NCI-H524 (cell line): ENCODE data around the gene GABRP.
"Not testable (repeated sequence)": the region's sequence is repeated elsewhere in the genome, so short reads cannot be mapped to it uniquely, and the experiment has no call there.

Source experiments
- DNase-seq, 2 experiments: peaks; one replicate each; lab custom pipeline; 2025; lab: John Stamatoyannopoulos, UW

The GABRP gene

DNA sequence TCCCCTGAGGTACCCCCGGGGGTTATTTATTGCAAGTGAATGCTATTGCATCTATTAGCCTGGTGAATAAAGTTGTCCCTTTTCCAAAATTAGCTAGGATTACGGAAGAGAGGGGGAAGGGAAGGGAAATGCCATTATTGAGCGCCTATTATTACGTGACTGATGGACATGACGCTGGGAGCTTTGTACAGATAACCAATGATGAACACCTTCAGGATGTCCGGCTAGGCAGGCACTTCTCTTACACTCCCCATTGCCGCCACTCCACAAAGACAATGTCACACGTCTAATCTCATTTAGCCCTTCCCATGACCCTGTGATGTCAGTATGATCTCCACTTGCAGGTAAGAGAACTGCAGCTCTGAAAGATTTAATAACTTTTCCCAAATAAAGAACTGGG is 9.4 kb downstream of the GABRP start:
- no peak for DNase-seq

DNA sequence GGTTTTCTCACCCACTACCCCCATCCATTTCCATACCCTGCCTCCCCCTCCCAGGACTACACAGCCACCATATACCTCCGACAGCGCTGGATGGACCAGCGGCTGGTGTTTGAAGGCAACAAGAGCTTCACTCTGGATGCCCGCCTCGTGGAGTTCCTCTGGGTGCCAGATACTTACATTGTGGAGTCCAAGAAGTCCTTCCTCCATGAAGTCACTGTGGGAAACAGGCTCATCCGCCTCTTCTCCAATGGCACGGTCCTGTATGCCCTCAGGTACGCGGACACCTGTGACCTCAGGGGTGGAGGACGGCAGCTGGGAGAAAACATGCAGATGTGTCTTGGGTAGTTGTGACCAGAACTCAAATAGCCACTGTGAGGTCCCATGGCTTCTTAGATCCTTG is 11.6 kb downstream of the GABRP start:
- DNase-seq = no peak

DNA sequence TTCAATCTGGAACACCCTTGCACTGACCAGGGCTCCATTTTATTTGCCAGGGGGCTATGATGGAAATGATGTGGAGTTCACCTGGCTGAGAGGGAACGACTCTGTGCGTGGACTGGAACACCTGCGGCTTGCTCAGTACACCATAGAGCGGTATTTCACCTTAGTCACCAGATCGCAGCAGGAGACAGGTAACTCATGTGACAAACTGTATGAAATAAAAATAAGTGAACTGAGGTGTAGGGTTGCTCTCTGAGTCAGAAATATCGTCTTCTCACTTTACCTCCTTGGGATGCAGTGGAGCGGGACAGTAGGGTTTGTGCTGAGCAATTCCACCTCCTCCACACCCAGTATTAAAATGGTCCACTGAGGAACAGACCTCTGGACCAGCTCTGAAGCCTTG is 22.1 kb downstream of the GABRP start:
- no peak for DNase-seq

DNA sequence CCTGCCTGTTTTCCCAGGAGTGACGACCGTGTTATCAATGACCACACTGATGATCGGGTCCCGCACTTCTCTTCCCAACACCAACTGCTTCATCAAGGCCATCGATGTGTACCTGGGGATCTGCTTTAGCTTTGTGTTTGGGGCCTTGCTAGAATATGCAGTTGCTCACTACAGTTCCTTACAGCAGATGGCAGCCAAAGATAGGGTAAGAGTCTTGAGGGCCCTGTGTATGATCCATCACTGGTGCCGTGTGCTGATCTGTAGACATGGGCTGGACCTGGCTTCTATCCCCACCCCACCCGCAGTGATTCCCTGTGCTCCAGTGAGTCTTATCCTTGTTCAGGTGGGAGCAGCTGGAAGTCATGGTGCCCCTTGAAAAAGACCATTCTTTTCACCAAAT is 26.0 kb downstream of the GABRP start:
- DNase-seq = peak; percentile 65 to 74

DNA sequence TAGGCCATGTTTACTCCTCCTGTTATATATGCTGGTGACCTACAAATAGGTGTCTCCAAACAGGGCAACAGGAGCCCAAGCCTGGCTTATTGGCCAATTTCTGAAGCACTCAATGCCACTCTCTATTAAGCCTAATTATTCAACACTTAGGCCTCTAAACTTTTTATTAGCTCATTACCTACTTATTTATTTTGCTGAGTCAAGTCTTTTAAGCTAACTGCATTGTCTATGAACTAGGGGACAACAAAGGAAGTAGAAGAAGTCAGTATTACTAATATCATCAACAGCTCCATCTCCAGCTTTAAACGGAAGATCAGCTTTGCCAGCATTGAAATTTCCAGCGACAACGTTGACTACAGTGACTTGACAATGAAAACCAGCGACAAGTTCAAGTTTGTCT is 28.2 kb downstream of the GABRP start:
- DNase-seq = no peak

DNA sequence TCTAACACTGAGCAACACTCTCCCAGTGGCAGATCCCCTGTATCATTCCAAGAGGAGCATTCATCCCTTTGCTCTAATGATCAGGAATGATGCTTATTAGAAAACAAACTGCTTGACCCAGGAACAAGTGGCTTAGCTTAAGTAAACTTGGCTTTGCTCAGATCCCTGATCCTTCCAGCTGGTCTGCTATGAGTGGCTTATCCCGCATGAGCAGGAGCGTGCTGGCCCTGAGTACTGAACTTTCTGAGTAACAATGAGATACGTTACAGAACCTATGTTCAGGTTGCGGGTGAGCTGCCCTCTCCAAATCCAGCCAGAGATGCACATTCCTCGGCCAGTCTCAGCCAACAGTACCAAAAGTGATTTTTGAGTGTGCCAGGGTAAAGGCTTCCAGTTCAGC is 29.7 kb downstream of the GABRP start:
- peak; percentile 32 to 77 for DNase-seq

DNA sequence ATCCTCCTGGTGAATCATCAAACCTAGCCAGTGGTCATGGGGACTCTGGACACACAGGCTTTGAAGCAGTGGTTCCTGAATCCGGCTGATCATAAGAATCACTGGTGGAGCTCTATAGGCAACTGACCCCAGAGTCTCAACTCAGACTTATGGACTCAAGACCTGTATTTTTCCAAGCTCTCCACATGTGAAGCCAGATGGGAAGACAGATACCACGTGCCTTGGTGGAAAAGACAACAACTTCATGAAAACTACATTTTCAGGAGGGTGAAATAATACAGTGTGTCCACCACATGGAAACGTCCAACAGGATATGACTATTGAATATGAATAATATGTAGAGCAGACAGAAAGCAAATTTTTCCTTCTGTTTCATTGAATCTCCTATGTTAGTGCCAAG is 33.7 kb downstream of the GABRP start:
- no peak for DNase-seq

DNA sequence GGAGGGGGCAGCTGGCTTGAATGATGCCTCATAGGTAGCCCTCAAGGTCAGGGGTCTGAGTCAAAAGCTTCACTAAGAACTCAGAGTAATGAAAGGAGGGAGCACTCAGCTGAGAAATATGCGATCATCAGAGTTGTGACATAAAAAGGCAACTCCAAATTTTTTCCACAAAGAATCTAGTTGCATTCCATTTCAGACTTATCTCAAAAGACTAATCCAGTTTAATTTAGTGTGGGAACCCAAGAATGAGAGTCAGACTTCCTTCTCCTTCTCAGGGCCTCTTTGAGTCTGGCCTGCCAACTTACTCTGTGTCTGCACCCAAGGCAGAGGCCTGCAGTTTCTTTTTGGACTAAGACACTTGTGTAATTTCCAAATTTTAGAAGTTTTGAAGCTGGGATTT is 34.7 kb downstream of the GABRP start:
- no peak for DNase-seq

DNA sequence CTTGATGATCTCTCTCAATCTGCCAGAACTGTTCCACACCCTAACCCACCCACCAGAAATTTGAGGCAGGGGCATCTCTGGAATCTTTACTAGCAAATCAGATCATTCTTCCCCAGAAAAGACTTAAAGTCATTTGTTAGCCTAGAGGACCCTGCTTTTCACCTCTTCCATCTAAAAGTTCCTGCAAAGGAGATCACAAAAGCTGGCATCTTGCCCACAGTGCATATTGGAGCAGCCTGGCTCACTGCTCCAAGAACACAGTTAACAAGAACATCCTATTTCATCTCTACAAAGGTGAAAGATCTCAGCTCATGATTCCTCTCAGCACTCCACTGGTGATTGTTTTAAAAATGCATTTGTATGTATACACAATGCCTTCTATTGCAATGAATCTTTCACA is 36.3 kb downstream of the GABRP start:
- peak in 1 of 2 experiments; percentile 23 for DNase-seq

DNA sequence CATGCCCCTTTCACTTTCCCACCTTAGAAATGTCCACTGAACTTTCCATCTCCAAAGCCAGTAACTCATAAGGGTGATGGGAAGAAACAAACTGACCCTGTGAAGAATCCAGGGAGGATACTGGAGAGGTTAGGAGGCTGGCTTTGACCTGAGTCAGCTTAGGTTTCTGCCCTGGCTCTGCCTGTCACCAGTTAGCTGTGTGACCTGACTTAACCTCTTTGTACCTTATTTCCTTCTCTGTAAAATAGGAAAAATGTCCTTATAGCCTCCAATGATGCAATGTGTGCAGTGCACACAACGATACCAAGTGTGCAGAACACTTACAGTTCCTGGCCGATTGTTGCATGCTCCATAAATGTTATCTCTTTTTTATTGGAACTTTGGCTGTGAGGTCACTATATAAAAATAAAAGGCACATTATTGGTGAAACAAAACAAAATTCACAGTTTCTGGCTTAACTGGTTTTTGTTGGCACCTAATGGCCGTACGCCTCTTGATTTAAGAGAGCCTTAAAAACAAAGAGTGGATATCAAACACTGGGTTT is 37.8 kb downstream of the GABRP start:
- no peak for DNase-seq

DNA sequence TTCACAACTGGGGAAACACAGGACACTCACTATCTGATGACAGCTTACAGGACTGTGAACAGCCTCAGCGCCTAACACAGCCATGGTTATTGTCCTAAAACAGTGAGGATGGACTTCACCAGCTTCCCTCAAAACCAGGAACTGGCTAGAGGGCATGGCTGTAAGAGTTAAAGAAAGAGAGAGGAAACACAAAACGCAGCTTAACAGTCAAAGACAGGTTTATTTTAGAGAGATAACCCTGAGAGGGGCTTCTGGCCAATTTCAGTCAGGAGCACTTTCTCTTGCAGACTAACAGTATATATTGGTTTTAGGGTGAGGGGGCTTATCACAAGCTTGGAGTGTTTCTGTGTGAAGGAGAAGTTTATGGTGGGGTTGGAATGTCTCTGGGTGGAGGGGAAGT is 42.6 kb downstream of the GABRP start:
- DNase-seq = no peak

DNA sequence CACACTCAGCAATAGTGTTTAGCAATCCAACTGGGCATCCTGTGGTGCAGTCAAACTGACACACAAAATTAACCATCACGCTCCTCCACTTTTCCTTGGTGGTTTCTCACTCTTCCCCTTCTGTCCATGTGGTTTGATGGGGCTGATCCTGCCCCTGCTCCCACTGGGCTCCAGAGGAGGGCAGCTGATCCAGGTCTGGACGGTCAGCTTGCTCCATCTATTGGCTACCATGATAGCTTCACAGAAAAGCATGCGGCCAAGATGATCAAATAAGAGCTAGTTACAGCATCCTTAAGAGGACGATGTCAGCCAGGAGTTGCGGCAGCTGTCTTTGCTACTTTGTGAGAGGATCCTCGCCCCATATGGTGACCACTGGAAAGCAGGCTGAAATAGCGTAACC is 48.7 kb downstream of the GABRP start:
- peak; percentile 73 to 91 for DNase-seq

DNA sequence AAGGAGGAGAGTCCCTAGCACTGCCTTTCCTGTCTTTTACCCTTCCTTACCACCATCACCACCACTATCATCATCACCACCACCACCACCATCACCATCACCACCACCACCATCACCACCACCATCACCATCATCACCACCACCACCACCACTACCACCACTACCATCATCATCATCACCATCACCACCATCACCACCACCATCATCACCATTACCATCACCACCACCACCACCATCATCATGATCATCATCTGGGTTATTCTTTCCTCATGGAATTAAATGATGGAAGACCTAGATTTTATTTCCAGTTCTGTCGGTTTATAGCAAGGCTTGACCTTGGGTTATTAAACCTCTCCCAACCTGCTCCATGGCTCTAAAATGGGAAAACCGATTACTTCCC is 50.5 kb downstream of the GABRP start:
- not testable (repeated sequence) for DNase-seq

DNA sequence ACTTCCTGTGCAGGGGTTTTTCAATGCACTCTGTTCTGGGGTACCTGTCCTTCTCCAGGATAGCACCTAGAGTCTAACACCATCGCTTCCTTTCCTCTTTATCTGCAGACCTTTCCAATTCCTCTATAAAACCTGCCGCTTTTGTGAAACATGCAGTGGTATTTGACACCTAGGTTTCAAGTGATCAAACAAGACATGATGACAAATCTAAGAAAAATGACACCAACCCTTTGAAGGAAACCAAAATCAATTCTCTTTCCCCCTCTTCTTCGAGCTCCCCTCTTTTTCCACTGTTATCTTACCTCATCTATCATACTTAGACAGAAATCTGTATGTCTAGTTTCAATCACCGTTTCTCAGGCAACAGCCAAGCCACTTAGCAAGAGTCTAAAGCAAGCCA is 52.7 kb downstream of the GABRP start:
- DNase-seq = no peak

DNA sequence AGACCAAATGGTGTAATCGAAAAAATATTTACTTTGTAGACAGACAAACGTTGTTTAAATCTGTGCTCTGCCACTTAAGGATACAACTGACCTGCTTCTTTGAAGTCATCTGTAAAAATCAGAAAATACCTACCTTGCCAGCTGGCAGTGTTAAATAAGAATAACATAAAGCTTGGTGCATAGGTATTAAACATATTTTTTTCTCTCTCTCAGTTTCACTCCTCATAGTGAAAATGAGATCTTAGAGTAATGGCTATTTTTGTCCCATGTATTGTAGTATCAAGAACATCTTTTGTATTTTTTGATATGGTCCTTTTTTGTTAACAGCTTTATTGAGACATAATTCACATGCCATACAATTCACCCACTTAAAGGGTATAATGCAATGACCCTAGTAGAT is 60.3 kb downstream of the GABRP start:
- DNase-seq = no peak

DNA sequence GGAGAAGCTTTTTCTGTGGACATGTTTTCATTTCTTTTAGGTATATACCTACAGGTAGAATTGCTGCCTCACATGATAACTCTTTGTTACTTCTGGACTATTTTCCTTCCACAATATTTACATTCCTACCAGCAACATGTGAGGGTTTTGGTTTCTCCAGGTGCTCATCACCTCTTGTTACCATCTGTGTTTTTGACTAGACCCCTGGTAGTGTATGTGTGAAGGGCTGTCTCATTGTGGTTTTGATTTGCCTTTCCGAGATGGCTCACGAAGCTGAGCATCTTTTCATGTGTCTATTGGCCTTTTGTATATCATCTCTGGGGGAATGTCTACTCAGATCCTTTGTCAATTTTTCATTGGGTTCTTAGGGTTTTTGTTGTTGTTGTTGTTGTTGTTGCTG is 61.1 kb downstream of the GABRP start:
- no peak for DNase-seq

DNA sequence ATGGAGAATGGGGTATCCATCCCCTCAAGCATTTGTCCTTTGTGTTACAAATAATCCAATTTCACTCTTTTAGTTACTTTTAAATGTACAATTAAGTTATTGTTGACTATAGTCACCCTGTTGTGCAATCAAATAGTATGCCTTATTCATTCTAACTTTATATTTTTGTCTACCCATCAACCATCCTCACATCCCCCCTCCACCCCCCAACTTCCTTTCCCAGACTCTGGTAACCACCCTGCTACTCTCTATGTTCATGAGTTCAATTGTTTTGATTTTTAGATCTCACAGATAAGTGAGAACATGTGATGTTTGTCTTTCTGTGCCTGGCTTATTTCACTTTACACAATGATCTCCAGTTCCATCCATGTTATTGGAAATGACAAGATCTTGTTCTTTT is 62.9 kb downstream of the GABRP start:
- no peak for DNase-seq

DNA sequence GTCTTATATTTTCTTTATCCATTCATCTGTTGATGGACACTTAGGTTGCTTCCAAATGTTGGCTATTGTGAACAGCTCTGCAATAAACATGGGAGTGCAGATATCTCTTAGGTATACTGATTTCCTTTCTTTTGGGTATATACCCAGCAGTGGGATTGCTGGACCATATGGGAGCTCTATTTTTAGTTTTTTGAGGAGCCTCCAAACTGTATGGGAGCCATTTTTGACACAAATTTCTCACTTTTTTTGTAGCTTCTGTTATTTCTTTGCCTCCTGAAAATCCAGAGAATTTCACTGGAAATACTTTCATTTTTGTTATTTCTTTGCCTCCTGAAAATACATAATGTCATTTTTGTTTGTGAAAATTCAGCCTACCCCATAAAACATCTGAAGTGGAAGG is 63.3 kb downstream of the GABRP start:
- no peak for DNase-seq

DNA sequence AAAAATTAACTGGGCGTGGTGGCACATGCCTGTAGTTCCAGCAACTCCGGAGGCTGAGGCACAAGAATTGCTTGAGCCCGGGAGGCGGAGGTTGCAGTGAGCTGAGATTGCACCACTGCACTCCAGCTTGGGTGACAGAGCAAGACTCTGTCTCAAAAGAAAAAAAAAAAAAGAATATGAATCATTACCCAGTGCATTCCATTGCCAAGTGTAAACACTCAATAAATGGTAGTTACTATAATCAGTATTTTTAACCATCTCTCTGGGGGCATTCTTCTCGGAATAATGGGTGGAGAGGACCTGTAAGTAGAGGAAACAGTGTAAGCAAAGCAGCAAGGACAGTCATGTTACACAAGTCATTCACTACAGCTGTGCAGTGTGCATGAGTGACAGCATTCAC is 64.5 kb downstream of the GABRP start:
- DNase-seq = no peak

DNA sequence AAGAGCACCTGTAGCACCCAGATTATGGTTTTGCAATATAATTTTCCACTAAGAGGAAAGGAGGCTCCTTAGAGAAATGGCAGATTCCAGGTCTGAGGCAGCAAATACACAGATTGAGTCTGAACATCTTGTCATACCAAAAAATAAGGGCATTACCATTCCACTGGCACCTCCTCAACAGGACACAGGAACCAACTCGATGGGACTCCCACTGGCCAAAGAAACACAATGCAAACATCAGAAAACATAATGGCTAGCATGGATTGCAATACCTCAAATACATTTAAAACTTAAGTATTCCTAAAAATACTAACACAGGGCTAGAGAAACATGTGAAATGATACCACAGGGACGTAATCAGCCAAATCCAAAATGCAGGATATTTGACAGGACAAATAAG is 65.8 kb downstream of the GABRP start:
- no peak for DNase-seq

DNA sequence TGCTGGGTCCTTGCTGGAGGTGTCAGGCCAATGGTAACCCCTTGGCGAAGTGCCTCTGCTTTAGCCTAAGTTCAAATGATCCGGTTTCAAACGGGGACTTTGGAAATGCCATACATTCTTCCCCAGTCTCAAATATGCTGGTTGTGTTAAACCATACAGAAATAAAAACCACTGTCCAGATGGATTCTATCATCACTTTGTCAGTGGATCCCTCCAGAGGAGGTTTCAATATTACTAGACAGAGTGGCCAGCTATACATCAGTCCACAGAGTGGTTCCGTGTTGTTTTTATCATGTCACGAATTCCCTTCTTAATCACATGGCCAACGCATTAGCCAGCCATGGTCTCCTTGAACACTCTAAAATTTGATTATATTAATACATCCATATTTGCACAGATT is 71.0 kb downstream of the GABRP start:
- no peak for DNase-seq

DNA sequence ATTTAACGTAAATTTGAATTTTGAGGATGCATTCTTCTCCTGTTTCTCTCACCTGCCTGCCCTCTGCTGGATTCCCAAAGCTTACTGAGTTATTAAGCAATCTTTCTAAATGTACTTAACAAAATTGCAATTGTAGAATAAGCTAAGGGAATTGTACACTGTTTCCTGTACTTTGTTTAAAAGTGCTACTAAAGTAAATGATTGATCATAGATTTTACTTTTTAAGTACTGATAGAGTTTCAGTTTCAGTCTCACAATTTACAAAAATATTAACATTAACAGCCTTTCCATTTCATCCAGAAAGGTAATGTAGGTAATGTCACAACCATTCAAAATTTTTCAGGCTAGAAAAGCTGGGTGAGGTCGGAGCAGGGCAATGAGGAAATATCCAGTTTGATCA is 73.5 kb downstream of the GABRP start:
- DNase-seq = no peak

DNA sequence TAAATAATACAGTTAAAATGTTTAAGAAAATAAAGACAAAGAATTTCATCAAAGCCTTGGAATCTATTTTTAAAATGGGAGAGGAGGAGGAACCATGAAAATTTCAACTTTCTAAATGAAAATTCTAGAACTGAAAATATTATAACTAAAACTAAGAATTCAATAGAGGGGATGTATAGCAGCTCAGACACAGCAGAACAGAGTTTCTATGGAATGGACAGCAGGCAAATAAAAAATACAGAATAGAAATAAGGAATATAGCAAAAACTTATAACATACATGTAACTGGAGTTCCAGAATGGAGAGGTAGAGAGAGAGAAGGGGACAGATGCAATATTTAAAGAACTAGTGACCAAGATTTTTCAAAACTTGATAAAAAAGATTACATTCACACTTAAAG is 76.9 kb downstream of the GABRP start:
- no peak for DNase-seq

DNA sequence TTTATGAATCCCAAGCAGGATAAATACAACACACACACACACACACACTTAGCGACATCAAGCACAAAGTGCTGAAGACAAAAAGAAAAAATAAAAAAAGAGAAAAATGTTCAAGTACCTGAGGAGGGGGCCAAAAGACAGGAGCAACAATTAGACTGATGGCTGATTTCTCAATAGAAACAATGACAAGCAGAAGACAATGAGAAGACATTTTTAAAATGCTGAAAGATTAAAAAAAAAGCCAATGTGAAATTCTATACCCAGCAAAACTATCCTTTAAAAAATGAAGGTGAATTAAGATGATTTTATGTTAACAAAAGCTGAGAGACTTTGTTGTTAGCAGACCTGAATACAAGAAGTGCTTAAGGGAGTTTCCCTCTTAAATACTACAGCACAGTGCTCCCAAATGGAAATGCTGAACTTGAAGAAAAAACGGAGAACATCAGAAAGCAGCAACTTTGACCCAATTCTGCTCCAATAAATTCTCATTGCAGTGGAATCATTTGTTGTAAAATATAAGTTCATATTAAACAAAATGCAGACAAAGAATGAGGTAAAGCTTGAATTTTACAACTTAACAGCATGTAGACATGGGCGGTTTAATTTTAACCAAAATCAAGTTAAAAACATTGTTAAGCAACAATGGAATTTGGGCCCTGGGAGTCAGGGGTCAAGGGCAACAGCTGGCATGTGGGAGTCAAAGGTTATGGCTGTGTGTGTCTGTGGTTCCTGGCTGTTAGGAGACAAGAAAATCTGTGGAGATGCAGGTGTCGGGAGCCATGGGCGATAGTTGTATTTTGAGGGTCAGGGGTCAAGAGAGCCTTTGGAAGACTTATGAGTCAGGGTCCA is 77.5 kb downstream of the GABRP start:
- no peak for DNase-seq
